ENCODE data around the gene NSF.
"Not testable (repeated sequence)": the region's sequence is repeated elsewhere in the genome, so short reads cannot be mapped to it uniquely, and the experiment has no call there.

NSF gene

DNA sequence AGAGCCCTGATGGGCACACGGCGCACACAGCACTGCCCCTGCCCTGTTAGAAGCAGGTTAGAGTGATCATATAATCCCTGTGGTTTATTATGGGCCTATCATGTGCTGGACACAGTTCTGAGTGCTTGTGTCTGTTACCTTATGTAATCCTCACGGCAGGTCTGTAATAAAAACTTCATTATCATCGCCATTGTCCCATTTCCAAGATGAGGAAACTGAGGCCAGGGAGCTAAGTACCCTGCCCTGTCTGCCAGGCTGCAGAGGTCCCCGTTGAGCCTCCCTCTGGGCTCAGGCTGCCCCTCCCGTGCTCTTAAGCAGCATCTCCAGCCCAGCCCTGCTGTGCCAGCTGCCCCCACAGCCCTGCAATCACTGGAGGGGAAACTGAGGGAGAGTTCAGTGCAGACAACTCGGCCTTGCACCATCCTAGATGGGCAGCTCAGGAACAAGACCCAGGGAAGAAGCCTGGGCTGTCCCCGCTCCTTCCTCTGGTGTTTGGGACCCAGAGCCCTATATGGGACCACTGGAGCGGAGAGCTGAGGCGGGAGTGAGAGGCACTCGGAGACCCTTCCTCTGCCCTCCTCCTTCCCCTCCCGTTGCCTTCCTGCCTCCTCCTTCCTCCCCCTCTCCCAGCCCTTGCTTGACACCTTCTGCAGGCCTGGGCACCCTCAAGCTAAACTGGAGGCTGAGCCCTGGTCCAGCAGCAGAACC, 186.0 kb downstream of the NSF start:
- DNase-seq (ENCODE audit: low read depth): no peak

DNA sequence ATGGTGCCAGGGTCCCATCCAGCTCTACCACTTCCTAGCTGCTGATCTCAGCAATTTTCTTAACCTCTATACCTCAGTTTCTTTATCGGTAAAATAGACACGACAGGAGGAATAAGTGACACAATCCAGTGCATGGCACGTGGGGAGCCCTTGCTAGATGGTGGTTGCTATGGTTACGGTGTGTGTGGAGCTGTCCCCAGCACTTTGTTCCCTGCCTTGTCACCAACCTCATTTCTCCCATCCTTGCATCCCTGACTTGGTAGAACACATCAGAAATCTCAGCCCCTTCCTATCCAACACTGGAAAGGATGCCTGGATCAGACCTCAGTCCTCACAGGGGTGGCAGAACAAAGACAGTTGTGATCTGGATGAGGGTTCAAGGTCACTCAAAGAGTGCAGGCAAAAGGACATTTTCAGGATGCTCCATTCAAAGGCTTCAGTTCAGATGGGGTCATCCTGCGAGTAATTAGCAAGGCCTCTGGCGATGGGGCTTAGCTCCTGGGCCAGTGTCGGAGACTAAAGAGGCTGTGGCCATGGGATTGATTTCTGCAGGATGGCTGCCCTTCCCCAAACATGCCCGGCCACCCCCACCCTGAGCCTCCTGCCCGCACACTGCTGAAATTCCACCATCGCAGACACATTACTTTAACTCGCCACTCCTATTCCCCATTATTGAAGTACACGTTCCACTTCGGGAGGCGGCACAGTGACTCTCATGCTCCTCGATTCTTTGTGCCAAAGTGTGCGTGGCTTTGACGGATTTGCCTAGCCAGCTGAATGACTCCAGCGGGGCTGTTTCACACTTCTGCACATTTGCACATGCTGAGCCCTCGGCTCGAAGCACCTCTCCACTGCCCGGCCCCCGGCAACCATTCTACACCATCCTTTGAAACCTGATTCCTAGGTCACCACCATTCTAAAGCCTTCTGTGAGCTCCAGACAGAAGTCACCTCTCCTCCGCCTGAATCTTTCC, 187.8 kb downstream of the NSF start:
- DNase-seq (ENCODE audit: low read depth): no peak

DNA sequence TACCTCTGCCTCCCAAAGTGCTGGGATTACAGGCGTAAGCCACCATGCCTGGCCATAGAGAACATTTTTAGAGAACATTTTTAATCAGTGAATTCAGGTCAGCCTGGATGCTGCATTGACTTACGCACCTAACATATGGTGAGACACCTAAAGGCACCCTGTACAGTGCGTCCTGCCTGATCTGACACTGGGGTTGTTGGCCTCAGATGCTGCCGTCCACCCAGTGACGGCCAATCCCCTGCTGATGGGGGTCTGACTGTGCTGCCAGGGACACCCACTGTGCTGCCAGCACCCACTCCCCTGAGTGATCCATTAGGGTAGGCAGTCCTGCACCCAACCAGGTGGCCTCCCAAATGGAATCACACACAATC, 189.5 kb downstream of the NSF start:
- no peak for DNase-seq (ENCODE audit: low read depth)

DNA sequence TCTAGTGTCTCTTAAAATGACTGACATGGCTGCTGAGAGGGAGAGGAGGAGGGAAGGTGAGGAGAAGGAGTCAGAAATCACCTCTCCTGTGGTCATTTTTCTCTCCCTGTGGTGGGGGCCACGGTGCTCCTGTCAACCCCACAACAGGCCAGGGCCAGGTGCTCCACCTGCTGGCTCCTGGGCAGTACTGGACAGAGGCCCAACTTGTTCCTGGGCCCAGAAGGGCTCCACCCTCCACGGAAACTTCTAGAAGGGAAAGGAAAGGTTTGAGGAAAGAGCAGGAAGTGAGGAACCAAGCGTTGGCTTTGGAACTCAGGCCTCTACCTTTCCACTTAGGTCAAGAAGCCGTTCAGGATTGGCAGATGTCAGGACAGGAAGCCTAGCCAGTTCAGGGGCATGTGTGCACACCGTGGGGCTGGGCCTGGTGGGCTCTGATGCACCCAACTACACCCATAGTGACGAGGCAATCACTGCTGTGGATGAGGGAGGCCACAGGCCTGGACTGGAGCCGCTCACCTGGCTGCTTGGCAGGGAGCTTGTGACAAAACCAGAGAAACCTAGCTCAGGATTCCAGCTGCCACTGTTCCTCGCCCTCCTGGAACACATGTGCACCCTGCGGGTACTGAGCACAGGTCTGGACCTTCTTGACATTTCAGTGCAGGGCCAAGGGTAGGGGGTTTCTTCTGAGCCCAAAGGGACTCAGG, 191.9 kb downstream of the NSF start:
- no peak for DNase-seq (ENCODE audit: low read depth)

DNA sequence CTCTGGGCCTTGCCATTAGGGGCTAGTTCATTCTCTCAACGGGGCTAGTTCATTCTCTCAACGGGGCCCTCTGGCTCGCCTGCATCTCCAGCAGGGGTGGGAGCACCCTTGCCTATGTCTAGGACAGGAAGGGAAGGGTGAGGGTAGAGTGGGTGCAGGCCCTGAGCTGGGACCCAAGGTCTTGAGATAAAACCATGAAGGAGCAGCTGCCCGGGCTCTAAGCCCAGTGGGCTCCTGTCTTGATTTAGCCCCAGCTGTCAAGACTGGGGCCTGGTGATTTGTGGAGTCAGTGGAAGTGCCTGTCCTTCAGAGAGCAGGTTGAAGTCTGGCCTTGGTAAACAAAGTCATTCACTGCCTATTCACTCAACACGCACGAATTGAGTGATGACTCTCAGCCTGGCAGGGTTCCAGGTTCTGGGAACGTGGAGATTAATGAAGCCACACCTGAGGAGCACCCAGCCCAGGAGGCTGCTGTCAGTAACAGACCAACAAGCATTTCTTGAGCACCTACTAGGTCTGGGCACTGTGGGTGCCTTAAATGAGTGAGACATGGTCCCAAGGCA, 192.6 kb downstream of the NSF start:
- no peak for DNase-seq (ENCODE audit: low read depth)

DNA sequence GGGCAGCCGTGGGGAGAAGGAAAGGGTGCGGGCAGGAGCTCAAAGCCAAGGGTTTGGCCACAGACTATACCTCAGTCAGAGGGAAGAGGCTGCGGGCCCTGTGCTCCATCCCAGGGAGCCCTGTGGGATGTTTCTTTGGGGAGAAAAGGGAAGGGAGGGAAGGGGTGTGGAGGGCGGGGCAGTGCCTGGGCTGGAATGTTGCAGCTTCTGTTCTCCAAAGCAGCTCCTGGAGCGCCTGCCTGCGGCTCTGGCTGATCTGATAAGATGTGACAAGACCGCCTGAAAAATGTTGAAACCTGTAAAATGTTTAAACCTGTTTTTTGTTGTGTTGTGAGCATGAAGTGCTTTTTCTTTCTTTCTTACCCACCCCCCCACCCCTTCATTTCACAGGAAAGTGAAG, 195.2 kb downstream of the NSF start:
- DNase-seq (ENCODE audit: low read depth): no peak

DNA sequence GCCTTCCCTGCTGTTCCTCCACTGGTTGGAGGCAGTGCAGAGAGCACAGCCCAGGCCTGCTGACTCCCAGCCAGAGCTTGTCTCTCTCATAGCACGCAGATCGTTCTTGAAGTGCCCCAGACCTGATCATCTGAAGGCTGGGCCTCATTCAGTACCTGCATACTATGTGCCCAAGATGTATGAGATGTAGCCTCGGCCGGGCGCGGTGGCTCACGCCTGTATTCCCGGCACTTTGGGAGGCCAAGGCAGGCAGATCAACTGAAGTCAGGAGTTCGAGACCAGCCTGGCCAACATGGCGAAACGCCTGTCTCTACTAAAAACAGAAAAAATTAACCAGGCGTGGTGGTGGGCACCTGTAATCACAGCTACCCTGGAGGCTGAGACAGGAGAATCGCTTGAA, 197.0 kb downstream of the NSF start:
- DNase-seq (ENCODE audit: low read depth): no peak

DNA sequence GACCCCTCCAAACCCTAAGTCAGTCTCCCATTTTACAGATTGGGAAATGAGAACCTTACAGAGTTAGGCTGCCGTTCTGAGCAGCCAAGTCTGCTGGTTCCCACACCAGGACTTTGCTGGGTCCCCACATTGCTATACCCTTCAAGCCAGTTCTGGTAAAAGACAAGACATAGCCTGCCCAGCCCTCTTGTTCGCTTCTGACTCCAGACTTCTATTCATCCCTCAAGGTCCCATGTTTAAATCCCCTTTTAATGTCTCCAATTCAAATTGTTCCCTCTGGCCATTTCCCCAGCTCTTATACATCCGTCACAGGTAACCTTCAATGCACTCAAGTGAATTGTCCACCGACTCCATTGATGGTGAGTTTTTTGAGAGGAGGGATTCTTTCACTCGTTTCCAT, 197.8 kb downstream of the NSF start:
- DNase-seq (ENCODE audit: low read depth): no peak

DNA sequence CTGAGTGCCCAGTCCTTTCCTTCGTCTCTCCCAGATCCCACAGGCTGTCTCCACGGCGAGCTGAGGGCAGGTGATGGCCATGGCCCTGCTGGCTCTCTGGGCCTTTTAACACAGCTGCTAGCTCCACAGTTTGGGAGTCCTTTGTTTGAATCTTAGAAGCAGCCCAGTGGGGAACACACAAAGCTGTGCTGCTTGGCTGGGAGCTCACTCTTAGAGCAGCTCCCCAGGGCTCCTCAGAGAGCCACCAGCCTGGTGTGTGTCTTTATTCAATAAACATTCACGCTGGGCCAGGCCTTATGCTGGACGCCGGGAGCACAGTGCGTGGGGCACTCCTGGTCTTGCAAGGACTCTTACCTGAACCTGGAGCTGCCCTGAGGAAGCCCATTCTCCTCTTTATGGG, 198.3 kb downstream of the NSF start:
- no peak for DNase-seq (ENCODE audit: low read depth)

DNA sequence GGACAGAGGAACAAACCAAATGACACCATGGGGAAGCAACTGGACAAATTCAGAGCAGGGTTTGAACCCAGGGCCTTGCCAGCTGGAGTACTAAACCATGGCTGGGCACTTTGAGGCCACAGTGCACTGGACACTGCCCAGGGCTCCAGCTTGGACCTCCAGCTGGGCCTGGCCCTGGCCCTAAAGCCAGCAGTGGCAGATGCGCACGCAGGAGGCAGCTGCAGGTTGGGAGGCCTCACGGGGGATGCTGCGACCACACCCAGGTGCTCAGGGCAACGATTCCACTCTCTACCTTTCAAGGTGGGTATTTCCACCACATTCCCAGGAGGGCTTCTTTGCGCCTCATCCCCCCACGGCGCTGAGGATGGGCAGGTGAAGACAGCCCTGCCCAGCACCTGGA, 199.1 kb downstream of the NSF start:
- no peak for DNase-seq (ENCODE audit: low read depth)

DNA sequence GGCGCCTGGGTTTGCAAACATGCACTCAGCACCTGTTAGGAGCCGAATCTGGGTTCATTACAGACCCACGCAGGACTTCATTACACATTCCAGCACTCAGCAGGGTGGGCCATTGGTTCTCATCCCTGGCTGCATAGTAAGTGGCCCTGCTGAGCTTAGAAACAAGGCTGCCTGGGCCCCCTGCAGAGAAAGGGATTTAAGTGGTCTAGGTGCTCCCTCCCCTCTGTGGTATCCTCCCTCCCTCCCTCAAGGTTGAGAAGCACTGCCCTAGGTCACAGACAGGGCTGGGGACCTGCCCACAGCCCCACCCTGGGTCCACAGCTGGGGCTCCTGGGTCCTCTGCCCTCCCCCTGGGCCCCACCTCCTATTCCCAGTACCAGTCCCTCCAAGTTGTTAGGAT, 199.7 kb downstream of the NSF start:
- no peak for DNase-seq (ENCODE audit: low read depth)

DNA sequence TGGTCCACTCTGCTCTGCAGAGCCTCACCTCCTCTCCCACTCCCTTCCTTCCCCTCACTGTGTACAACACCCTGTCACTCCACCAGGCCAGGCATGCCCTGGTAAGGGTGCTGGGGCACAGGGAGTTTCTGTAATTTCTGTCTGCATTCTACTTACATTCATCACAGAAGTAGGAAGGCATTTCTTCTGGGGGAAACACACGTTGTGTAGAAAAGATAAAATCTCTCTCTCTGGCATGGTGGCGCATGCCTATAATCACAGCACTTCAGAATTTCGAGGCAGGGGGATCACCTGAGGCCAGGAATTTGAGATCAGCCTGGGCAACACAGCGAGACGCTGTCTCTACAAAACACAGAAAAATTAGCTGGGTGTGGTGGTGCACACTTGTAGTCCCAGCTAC, 201.1 kb downstream of the NSF start:
- no peak for DNase-seq (ENCODE audit: low read depth)

DNA sequence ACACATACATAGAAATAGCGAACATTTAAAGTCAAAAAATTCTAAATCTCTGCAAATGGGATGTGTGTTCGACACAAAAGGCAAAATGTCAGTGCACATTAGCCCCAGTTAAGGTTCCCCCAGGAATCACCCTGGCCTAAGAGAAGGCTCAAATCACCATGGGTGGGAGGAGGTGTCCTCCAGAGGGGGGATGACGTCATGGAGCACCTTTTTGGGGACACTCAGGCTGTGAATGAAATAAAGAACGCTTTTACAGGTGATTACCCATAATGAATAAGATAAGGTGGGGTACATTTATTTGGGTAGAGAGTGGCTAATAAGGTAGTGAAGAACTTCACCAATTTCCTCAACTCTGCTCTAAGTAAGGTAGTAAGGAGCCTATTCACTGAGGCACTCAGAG, 201.6 kb downstream of the NSF start:
- DNase-seq (ENCODE audit: low read depth): no peak

DNA sequence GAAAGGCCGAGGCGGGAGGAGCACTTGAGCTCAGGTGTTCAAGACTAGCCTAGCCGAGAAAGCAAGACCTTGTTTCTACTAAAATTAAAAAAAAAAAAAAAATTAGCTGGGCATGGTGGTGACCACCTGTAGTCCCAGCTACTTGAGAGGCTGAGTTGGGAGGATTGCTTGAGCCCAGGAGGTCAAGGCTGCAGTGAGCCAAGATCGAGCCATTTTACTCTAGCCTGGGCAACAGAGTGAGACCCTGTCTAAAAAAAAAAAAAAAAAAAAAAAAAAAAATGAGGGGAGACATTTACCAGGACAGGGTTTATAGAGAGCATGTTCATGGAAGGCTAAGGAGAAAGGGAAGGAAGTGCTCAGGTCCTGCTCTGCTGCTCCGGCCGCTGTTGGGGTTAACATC, 202.6 kb downstream of the NSF start:
- DNase-seq (ENCODE audit: low read depth): not testable (repeated sequence)

DNA sequence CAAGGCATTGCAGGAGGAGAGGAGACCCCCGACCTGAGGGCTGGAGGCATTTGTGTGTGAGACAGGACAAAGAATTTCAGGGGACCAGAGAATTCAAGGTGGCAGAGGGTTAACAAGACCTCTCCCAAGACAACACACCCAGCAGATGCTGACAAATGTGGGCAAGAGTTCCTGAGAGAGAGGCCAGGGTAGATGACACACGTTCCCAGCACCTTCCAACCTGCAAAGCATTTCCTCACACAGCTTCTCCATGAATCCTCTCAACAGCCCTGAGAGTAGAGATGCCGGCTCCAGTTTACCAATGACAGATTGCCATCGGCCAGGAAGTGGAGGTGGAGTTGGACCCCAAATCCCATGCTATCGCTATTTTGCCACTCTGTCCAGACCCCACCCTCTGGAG, 203.1 kb downstream of the NSF start:
- no peak for DNase-seq (ENCODE audit: low read depth)

DNA sequence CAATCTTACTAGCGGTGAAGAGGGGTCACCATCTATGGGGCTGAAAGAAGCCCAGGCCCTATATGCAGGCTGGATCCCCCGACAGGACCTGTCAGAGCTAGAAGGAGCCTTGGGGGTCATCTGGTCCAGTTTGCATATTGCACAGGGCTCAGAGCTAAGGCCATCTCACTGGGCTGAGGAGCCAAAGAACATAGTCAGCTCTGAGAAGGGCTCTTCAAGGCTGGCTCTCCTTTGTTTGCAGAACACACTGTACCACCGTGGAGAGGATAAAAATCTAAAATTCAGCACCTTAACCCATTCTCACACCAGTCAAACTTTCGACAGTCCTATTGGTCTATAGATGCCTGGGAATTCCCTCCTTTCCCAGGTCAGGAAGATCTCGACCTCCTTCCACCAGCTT, 203.8 kb downstream of the NSF start:
- DNase-seq (ENCODE audit: low read depth): no peak

DNA sequence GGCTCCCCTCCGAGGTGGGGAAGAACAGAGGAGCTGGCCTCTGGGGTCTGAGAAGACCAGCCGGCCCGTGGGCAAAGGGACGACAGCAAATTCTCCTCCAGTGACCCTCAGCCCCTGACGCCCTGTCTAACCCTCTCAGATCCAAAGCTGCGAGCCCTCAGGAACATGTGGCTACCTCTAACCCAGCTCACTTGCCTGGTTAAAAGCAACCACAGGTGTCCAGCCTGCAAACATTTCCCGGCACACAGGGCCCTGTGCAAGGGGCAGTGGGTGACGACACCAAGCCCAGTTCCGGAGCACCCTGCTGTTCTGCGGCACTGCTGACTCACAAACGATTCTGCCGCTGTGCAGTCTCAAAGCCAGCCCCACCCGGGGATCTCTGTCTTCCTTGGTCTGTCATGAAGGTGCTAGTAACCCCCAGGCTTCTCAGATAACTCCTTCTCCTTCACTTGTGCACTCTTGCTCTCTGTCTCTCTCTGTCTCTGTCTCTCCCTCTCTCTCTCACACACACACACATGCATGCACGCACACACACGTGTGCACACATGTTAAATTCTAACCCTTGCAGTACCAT, 205.0 kb downstream of the NSF start:
- no peak for DNase-seq (ENCODE audit: low read depth)

DNA sequence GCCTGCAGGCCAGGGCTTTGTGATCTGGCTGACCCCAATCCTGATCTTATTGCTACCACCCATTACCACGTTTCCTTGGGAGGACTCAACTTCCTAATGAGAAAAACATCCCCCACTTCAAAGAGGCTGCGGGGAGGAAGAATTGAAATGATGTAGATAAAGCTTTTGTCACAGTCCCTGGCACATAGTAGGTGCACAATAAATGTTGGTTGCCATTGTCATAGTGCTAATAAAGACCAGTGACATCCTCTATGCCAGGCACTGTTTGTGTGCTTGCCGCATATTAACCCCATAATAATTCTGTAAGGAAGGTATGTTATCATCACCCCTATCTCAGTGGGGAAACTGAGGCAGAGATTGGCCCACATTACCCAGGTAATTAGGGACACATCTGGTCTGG, 205.6 kb downstream of the NSF start:
- no peak for DNase-seq (ENCODE audit: low read depth)

DNA sequence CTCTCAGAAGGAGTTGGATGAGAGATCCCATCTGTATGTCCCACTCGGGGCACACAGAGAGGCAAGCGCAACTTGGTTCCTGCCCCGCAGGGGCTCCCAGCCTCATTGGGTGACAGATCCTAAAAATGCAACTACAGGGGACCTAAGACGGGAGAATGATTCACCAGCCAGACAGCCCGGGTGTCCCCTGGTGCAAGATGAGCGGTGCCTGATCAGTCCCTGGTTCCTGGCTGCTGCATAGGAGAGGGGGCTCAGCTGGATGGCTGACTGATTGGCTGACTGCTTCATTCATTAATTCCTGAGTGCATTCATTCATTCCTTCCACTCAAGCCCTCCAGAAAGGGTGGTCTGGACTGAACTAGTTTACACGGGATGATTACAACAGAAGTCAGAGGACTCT, 206.1 kb downstream of the NSF start:
- no peak for DNase-seq (ENCODE audit: low read depth)

DNA sequence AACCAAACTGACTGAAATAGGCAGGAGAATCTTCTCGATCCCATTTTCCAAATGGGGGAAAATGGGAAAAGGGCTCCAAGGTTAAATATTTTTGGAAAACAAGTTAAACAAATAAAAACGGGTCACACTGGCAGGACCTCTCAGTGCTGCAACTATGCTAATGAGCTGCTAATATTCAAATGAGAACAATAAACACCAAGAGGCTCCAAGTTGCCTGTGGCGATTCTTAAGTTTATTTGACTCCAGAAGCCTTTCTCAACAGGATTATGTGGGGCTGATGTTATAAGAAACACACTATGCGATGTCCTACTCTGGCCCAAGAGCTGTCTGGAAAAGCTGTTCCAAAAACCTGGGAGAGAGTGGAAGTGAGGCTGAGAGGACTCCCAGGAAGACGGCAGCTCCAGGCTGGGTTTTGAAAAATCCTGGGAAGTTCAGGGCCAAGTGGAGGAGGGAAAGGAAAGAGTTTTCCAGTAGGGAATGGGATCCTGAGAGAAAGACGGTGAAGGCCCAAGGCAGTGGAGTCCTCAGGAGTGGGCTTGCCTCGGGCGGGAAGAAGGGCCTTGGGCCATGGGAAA, 206.6 kb downstream of the NSF start:
- DNase-seq (ENCODE audit: low read depth): no peak

DNA sequence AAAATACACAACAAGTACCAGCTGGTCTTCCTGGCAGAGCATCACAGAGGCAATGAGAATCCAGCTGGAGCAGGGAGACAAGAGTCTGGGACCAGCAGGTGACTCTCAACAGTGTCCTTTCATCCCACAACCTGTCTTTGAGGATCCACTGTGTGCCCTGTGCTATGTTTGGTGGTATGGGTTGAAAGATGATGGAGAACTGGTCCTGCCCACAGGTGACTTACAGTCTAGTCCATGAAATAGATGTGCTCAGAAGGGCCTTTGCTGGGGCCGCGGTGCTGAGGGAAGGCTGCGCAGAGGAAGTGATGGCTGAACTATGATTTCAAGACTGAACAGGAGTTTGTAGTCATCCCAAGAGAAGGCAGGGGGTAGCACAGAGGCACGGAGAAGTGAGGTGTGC, 210.1 kb downstream of the NSF start:
- no peak for DNase-seq (ENCODE audit: low read depth)

DNA sequence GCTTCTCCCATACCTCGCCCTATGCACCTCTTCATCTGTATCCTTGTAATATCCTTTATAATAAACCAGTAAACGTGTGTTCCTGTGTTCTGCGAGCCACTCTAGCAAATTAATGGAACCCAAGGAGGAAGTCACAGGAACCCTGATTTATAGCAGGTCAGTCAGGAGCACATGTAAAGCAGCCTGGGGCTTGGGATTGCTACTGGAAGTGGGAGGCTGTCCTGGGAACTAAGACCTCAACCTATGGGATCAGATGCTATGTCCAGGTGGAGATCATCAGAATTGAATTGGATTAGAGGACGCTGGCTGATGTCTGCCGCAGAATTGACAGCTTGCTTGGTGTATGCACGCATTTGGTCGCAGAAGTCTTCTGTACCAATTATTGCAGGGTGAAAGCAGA, 212.3 kb downstream of the NSF start:
- no peak for DNase-seq (ENCODE audit: low read depth)
